Peyer's patch (tissue), 4 donors: Measurements from ENCODE around the gene SYT10. TPM values are rescaled to one million over a fixed set of nuclear protein-coding genes. Genes with fewer than 3 reads are reported as not detected.

Experiments
- DNase-seq, 3 donors: peaks; one replicate each; pipeline ENCODE4 v3.0.0-alpha.2; 2017 to 2019
- H3K27ac ChIP-seq, 4 donors: fragments of 200-600 bp; sonication (generic); one replicate each; pipeline ENCODE4 v1.5.1; 2016 to 2019
- H3K27me3 ChIP-seq, 2 donors: fragments of 200-600 bp; sonication (generic); one replicate each; pipeline ENCODE4 v1.5.1; 2019
- H3K36me3 ChIP-seq, 3 donors: fragments of 200-600 bp; sonication (generic); one replicate each; pipeline ENCODE4 v1.5.1; 2016 to 2019
- H3K4me1 ChIP-seq, 4 donors: fragments of 200-600 bp; sonication (generic); one replicate each; pipeline ENCODE4 v1.5.1; 2016 to 2019
- H3K4me3 ChIP-seq, 4 donors: fragments of 200-600 bp; sonication (generic); 1 replicate in 3 of 4; 2 replicates in 1 of 4; pipeline ENCODE4 v1.5.1; 2016 to 2019; ENCODE audit warnings: mild to moderate bottlenecking in 1 of 4
- H3K9me3 ChIP-seq, 4 donors: fragments of 200-600 bp; sonication (generic); one replicate each; pipeline ENCODE4 v1.5.1; 2016 to 2019; ENCODE audit warnings: mild to moderate bottlenecking in 1 of 4
- CTCF ChIP-seq, 6 experiments: fragments of 450-650 bp in 4 of 6; fragments of 200-600 bp in 2 of 6; sonication (generic) in 1 of 6; IDR thresholded peaks; one replicate each; pipeline ENCODE4 v1.5.1; 2017 to 2019; ENCODE audit warnings: antibody characterized with exemption in 6 of 6, mild to moderate bottlenecking in 3 of 6, moderate library complexity in 1 of 6
- POLR2A ChIP-seq, 2 donors: fragments of 450-650 bp; IDR thresholded peaks; one replicate each; pipeline ENCODE4 v1.5.1; 2017; ENCODE audit warnings: antibody characterized with exemption in 2 of 2, mild to moderate bottlenecking in 2 of 2, moderate library complexity in 2 of 2
- total RNA-seq, 4 donors: library from RNA; depleted of rRNA; stranded (reverse); fragments of >200 nt; gene quantifications; one replicate each; pipeline ENCODE4 v1.1.0, GENCODE V29; 2016

SYT10 gene
- under 1 TPM in 2 of 4 donors, not detected in 2; 0.13 to 0.28 TPM for total RNA-seq

GRCh38 chr12:33439587-33440011 is at the start of gene SYT10:
Gene SYT10 (minus strand): TSS chr12:33439819. CDS start chr12:33439522, 297 bp downstream.
- Histone ChIP-seq H3K4me1 (peaks cover 0 to 7% (median 0%) of the 10 kb centered on the region in 4 donors), H3K27me3 (peaks cover 0 to 14% of the 10 kb centered on the region in 2 donors), H3K9me3 (no peaks in the 10 kb centered on the region), H3K4me3 (peak within 1 kb of the TSS; percentile 15 to 59 (median 42)), H3K27ac (peak within 1 kb of the TSS in 1 of 4 donors; percentile 6), H3K36me3 (no peaks in the 10 kb centered on the region)
- DNase-seq = peak in 1 of 3 donors; percentile 47
- TF ChIP-seq POLR2A (IDR thresholded peaks at IDR 0.05) (no peak), CTCF (IDR thresholded peaks at IDR 0.05) (no peak)

GRCh38 chr12:33488036-33488435 is 48.4 kb upstream of the SYT10 start:
- no peak overlapping the region for H3K4me3 ChIP-seq
- peaks cover 0 to 7% (median 0%) of the 10 kb centered on the region in 4 donors for H3K4me1 ChIP-seq
- DNase-seq = no peak
- no peaks in the 10 kb centered on the region for H3K36me3 ChIP-seq
- H3K9me3 ChIP-seq = no peaks in the 10 kb centered on the region
- TF ChIP-seq POLR2A (IDR thresholded peaks at IDR 0.05) (no peak), CTCF (IDR thresholded peaks at IDR 0.05) (no peak)
- H3K27ac ChIP-seq = no peak overlapping the region
- H3K27me3 ChIP-seq = no peaks in the 10 kb centered on the region

- no peak for TF ChIP-seq POLR2A (IDR thresholded peaks at IDR 0.05)
- TF ChIP-seq CTCF (IDR thresholded peaks at IDR 0.05) = no peak
- no peak overlapping the region for H3K4me3 ChIP-seq
These were observed 46.4 kb upstream of the SYT10 start for GRCh38 chr12:33486058-33486457.

GRCh38 chr12:33484161-33484560 is 44.5 kb upstream of the SYT10 start:
- Histone ChIP-seq H3K36me3 (no peaks in the 10 kb centered on the region), H3K27me3 (no peaks in the 10 kb centered on the region), H3K4me1 (peaks cover 0 to 7% (median 0%) of the 10 kb centered on the region in 4 donors), H3K27ac (no peak overlapping the region), H3K9me3 (no peaks in the 10 kb centered on the region), H3K4me3 (no peak overlapping the region)
- TF ChIP-seq POLR2A (IDR thresholded peaks at IDR 0.05) (no peak), CTCF (IDR thresholded peaks at IDR 0.05) (no peak)
- no peak for DNase-seq

More at GRCh38 chr12:33486058-33486457, 46.4 kb upstream of the SYT10 start:
- Histone ChIP-seq H3K27me3 (no peaks in the 10 kb centered on the region), H3K4me1 (peaks cover 0 to 7% (median 0%) of the 10 kb centered on the region in 4 donors), H3K9me3 (no peaks in the 10 kb centered on the region), H3K36me3 (no peaks in the 10 kb centered on the region), H3K27ac (no peak overlapping the region)
- no peak for DNase-seq

GRCh38 chr12:33480366-33480765 is 40.7 kb upstream of the SYT10 start:
- Histone ChIP-seq H3K9me3 (no peaks in the 10 kb centered on the region), H3K4me3 (no peak overlapping the region), H3K4me1 (no peaks in the 10 kb centered on the region), H3K27ac (no peak overlapping the region), H3K36me3 (no peaks in the 10 kb centered on the region), H3K27me3 (no peaks in the 10 kb centered on the region)
- no peak for TF ChIP-seq POLR2A (IDR thresholded peaks at IDR 0.05)
- DNase-seq = no peak

GRCh38 chr12:33476058-33476457 is 36.4 kb upstream of the SYT10 start:
- no peaks in the 10 kb centered on the region for H3K4me1 ChIP-seq
- H3K9me3 ChIP-seq = no peaks in the 10 kb centered on the region
- no peaks in the 10 kb centered on the region for H3K36me3 ChIP-seq
- H3K4me3 ChIP-seq = no peak overlapping the region
- H3K27ac ChIP-seq = no peak overlapping the region
- TF ChIP-seq POLR2A (IDR thresholded peaks at IDR 0.05) = no peak
- no peak for TF ChIP-seq CTCF (IDR thresholded peaks at IDR 0.05)
- H3K27me3 ChIP-seq = no peaks in the 10 kb centered on the region
- DNase-seq = no peak
